Subcutaneous abdominal adipose tissue (tissue), 5 donors: ENCODE measurements around the gene DBN1.
A peak's percentile ranks its signal among the peaks of the same experiment; 100 is the strongest.

Experiments
- H3K27ac ChIP-seq: one replicate; pipeline ENCODE4 v1.7.0; 2013; ENCODE audit warnings: low read depth, mild to moderate bottlenecking, inconsistent platforms, low read length, moderate library complexity
- H3K27me3 ChIP-seq, 5 donors: one replicate each; pipeline ENCODE4 v1.7.0; 2013; ENCODE audit warnings: low read length in 5 of 5, inconsistent platforms in 1 of 5; ENCODE audit not compliant: control insufficient read depth in 5 of 5, insufficient read depth in 4 of 5
- H3K36me3 ChIP-seq, 5 donors: one replicate each; pipeline ENCODE4 v1.7.0; 2013; ENCODE audit warnings: low read length in 5 of 5; ENCODE audit not compliant: control insufficient read depth in 5 of 5, insufficient read depth in 5 of 5
- H3K4me1 ChIP-seq, 5 donors: one replicate each; pipeline ENCODE4 v1.7.0; 2013; ENCODE audit warnings: low read length in 5 of 5, mild to moderate bottlenecking in 3 of 5, moderate library complexity in 1 of 5; ENCODE audit not compliant: control insufficient read depth in 5 of 5, insufficient read depth in 5 of 5
- H3K4me3 ChIP-seq, 5 donors: one replicate each; pipeline ENCODE4 v1.7.0; 2013; ENCODE audit warnings: low read length in 5 of 5, low read depth in 1 of 5
- H3K9ac ChIP-seq, 5 donors: one replicate each; pipeline ENCODE4 v1.7.0; 2013; ENCODE audit warnings: low read length in 5 of 5, mild to moderate bottlenecking in 4 of 5, moderate library complexity in 3 of 5
- H3K9me3 ChIP-seq, 5 donors: one replicate each; pipeline ENCODE4 v1.7.0; 2013; ENCODE audit warnings: low read length in 5 of 5; ENCODE audit not compliant: control insufficient read depth in 5 of 5
- donor health status: healthy.
- donor health status: healthy.
- donor health status: healthy.
- donor health status: healthy.
- donor health status: healthy.

Gene DBN1

DNA sequence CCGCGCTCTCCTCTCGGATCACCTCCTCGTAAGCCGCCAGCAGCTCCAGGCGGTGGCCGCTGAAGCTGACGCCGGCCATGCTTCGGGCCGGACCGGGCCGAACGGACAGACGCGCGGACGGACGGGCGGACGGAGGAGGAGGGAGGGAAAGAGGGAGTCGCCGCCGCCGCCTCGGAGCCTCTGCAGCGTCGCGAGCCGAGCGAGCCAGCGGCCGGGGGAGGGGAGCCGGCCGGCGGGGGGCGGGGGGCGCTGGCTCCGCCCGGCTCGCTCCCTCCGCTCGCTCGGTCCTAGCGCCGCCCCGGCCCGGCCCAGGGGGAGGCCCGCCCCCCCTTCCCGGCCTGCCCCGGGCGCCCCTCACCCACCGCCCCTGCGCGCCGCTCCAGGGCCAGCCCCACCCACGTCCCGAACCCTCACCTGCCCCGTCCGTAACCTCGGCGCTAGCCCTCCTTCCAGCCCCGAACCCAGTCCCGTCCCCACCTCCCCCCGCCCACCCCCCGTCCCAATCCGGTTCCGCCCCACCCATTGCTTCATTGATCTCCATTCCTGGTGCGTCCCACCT, at the start of gene DBN1:
DBN1 (minus strand) TSS at position 192 of the 559 bp plus-strand sequence; CDS start at position 79, 113 bp downstream.
- H3K9me3 ChIP-seq: no peaks in the 10 kb centered on the region
- H3K36me3 ChIP-seq: peaks cover 0 to 5% (median 0%) of the 10 kb centered on the region in 5 donors
- H3K4me3 ChIP-seq: peak within 1 kb of the TSS; percentile 29 to 68 (median 67)
- peak within 1 kb of the TSS; percentile 41 for H3K27ac ChIP-seq
- no peaks in the 10 kb centered on the region for H3K27me3 ChIP-seq
- H3K4me1 ChIP-seq: peaks cover 2 to 56% (median 47%) of the 10 kb centered on the region in 5 donors
- H3K9ac ChIP-seq: peak within 1 kb of the TSS in 4 of 5 donors; percentile 25 to 72 (median 50)

DNA sequence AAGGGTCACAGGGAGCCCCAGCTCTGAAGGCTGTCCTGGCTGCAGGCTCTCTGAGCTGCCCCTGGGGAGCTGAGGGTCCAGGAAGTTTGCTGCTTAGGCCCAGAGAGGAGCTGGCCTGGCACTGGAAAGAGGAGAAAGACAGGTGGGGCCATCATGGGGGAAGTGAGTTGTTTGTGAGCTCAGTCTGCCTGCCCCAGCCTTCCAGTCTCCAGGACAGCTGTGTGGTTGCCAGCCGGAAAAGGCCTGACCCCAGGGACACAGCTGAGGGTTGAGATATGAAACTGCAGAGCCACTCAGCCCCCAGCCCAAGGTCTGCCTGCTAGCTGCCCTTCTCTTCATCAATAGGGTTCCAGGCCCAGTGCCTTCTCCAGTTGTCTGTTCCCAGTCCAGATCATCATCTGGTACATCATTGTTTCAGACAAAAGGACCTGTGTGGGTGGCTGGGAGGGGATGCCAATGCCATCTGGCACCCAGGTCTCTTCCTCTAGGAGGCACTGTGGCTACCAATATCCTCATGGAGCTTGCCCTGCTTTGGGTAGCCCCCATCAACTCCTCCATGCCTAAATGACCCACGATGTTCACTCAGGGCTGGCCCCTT, 47.6 kb upstream of the DBN1 start:
- Histone ChIP-seq H3K9me3 (no peaks in the 10 kb centered on the region), H3K27ac (no peak overlapping the region), H3K4me1 (peaks cover 6 to 14% (median 10%) of the 10 kb centered on the region in 5 donors), H3K27me3 (peaks cover 0 to 4% (median 0%) of the 10 kb centered on the region in 5 donors), H3K36me3 (peaks cover 0 to 62% (median 54%) of the 10 kb centered on the region in 5 donors), H3K9ac (no peak overlapping the region), H3K4me3 (no peak overlapping the region)

GRCh38 chr5:177520271-177520670, 46.8 kb upstream of the DBN1 start:
- Histone ChIP-seq H3K36me3 (peaks cover 0 to 60% (median 48%) of the 10 kb centered on the region in 5 donors), H3K9ac (no peak overlapping the region), H3K27me3 (peaks cover 0 to 4% (median 0%) of the 10 kb centered on the region in 5 donors), H3K4me3 (no peak overlapping the region), H3K9me3 (no peaks in the 10 kb centered on the region), H3K27ac (no peak overlapping the region), H3K4me1 (peaks cover 8 to 21% (median 17%) of the 10 kb centered on the region in 5 donors)

DNA sequence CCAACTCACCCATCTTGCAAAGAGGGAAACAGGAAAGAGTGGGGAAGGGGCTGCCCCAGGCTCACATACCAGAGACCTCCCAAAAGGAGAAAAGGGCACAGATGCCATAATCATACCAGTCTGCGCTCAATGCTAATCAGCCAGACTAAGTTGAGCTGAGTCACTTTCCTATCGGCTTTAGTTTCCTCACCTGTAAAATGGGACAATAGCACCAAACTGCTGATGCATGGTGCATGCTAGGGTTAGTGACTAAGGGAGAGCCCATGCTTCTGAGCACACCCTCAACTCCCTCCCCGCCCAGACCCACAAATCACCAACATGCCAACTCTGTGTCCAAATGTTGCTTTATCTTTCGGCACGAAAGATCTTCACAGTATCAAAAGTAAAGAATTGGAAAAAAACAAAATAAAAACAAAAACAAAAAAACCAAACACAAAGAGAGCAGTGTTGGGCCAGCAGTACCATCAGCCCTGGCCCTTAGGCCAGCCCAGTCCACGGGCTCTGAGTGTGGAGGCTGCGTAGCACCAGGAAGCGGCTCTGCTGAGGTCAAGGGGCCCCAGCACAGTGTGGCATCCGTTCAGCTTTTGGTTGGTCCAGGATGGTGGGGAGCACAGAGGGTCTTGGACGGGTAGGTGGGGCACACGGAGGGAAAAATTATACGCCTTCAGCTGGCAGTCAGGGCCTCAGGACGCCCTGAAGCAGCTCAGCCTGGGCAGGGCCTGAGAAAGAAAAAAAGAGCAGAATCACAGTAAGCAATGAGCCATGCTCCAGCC, 46.2 kb upstream of the DBN1 start:
- Histone ChIP-seq H3K36me3 (peaks cover 0 to 60% (median 48%) of the 10 kb centered on the region in 5 donors), H3K9ac (no peak overlapping the region), H3K4me3 (no peak overlapping the region)

GRCh38 chr5:177516601-177517568, 43.5 kb upstream of the DBN1 start, which contains the start of gene DDX41:
TSS of gene DDX41 (minus strand) at chr5:177516961. CDS start at chr5:177516945, 16 bp downstream.
- H3K9ac ChIP-seq: peak within 1 kb of the TSS; percentile 68 to 99 (median 86)
- peaks cover 8 to 21% (median 17%) of the 10 kb centered on the region in 5 donors for H3K4me1 ChIP-seq
- H3K27ac ChIP-seq: peak within 1 kb of the TSS; percentile 76
- H3K9me3 ChIP-seq: no peaks in the 10 kb centered on the region
- H3K4me3 ChIP-seq: peak within 1 kb of the TSS; percentile 94 to 100 (median 99)
- H3K36me3 ChIP-seq: peaks cover 0 to 69% (median 58%) of the 10 kb centered on the region in 5 donors
- H3K27me3 ChIP-seq: peaks cover 0 to 4% (median 0%) of the 10 kb centered on the region in 5 donors

More for the DNA sequence above, 46.2 kb upstream of the DBN1 start:
- Histone ChIP-seq H3K4me1 (peaks cover 8 to 21% (median 17%) of the 10 kb centered on the region in 5 donors), H3K27me3 (peaks cover 0 to 4% (median 0%) of the 10 kb centered on the region in 5 donors), H3K27ac (no peak overlapping the region), H3K9me3 (no peaks in the 10 kb centered on the region)

- Histone ChIP-seq H3K27me3 (peaks cover 0 to 4% (median 0%) of the 10 kb centered on the region in 5 donors), H3K4me3 (peak overlapping the region; percentile 94 to 100 (median 99)), H3K36me3 (peaks cover 0 to 69% (median 58%) of the 10 kb centered on the region in 5 donors), H3K4me1 (peaks cover 8 to 25% (median 18%) of the 10 kb centered on the region in 5 donors), H3K27ac (peak overlapping the region; percentile 76), H3K9me3 (no peaks in the 10 kb centered on the region), H3K9ac (peak overlapping the region in 4 of 5 donors; percentile 80 to 99 (median 91))
Observed at GRCh38 chr5:177515580-177515979, 42.1 kb upstream of the DBN1 start.

DNA sequence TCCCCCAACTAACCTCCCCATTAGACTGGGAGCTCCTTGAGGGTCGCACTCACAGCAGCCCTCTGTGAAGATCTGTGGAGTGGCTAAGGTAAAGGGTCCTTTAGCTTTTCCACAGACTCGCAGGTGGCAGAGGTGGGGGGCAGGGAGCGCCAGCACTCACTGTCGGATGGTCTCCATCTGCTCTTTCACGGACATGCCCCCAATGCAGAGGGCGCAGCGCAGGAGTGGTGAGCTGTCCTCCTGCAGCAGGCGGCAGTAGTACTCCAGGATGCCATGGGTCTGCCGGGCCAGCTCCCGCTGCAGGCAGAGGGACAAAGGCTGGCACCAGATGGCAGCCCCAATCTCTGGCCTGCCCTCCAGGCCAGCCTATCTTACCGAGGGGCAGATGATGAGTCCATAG, 41.1 kb upstream of the DBN1 start:
- Histone ChIP-seq H3K4me1 (peaks cover 8 to 35% (median 23%) of the 10 kb centered on the region in 5 donors), H3K27ac (no peak overlapping the region), H3K4me3 (no peak overlapping the region), H3K27me3 (peaks cover 0 to 4% (median 0%) of the 10 kb centered on the region in 5 donors), H3K9ac (no peak overlapping the region), H3K9me3 (no peaks in the 10 kb centered on the region), H3K36me3 (peaks cover 0 to 61% (median 51%) of the 10 kb centered on the region in 5 donors)

GRCh38 chr5:177513500-177513899, 40.1 kb upstream of the DBN1 start:
- Histone ChIP-seq H3K4me1 (peaks cover 8 to 45% (median 29%) of the 10 kb centered on the region in 5 donors), H3K9ac (no peak overlapping the region), H3K9me3 (no peaks in the 10 kb centered on the region), H3K27ac (no peak overlapping the region), H3K27me3 (peaks cover 0 to 4% (median 0%) of the 10 kb centered on the region in 5 donors), H3K36me3 (peaks cover 0 to 54% (median 51%) of the 10 kb centered on the region in 5 donors), H3K4me3 (no peak overlapping the region)
